Hematopoietic multipotent progenitor cell treated with erythropoietin and hydrocortisone succinate and interleukin-3 and kit ligand, for 8 days (in vitro differentiated cells): ENCODE data around the gene GNG7.
"Not testable (repeated sequence)": the region's sequence is repeated elsewhere in the genome, so short reads cannot be mapped to it uniquely, and the experiment has no call there.

ENCODE experiments used
- DNase-seq: peaks from one replicate; pipeline ENCODE4 v3.0.0-alpha.2; 2015

The GNG7 gene

GRCh38 chr19:2726160-2726855 lies 23.8 kb upstream of the GNG7 start:
- no peak for DNase-seq

- DNase-seq: no peak
These were observed 21.7 kb upstream of the GNG7 start for GRCh38 chr19:2724148-2724557.

DNA sequence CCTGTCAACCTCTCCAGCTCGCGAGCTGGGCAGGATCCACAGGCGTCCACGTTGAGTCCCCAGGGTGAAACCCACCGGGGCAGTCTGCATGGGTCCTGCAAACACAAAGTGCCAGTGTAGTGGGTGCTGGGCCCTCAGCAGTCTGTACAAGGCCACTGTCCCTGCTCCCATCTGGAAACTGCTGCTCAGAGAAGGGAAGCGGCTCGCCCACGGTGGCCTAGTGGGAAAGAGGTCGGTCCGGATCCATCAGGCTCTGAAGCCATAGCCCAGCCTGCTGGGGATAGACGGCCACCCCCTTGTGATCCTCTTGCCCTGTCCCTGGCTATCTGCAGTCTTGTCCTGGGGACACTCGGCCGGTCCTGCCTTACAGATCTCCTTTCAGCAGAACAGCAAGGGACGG lies 21.3 kb upstream of the GNG7 start:
- DNase-seq: no peak

DNA sequence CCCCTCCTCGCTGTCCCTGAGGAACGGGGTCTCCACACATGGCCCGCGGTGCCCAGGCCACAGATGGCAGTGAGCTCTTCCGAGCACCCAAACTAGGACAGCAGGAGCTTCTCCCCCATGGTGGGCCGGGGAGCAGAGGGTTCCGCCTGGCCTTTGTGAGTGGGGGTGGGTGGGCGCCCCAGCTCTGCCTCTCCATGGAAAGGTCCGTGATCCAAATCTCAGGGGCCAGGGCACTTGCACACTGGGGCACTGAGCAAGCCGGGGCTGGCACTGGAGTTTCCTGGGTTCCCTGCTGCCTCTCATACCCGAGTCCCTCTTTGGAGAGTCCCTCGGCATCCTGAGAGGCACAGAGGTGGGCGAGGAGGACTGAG lies 20.8 kb upstream of the GNG7 start:
- DNase-seq: no peak

GRCh38 chr19:2722541-2723344 lies 20.2 kb upstream of the GNG7 start:
- DNase-seq: peak; percentile 5

DNA sequence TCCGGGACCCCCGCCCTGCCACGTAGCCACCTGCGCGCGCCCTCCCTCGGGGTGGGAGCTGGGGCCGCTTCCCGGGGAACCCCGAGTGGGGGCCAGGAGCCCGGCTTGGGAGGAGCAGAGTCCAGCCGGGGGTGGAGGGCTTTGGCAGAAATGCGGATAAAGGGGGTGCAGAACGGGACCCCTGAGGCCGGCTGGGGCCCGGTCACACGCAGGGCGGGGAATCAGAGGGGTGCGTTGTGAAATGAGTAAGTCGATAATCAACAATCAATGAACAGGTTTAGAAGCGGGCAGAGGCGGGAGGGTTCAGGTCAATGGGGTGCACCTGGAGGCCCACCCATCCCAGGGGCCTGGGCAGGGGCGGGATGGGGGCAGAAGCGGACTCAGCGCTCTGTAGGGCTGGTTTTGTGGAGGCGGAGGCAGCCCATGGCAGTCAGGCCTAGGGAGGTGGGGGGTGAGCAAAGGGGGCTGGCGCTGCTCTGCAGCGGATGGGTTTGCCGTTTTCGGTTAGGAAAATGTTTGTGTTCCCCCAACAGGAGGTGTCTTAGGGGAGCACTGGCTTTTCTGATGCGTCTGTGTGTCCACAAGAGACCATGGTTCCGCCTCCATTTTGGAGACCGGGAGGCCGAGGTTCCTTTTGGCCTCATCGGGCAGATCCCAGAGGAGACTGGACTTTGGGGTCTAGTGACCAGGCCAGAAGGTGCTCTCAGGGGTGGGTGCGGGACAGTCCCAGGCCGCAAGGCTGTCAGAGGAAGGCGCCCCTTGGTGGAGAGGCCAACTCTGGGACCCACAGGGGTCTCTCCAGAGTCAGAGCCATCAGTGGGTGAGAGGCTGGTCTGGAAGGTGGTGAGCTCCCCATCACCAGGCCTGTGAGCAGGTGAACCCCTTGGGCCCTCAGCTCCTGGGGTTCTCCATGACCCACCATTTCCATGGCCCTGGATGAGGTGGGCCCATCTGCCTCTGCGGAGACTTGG lies 19.4 kb upstream of the GNG7 start:
- no peak for DNase-seq

GRCh38 chr19:2720777-2721569 lies 18.5 kb upstream of the GNG7 start, which contains the start of gene DIRAS1:
TSS of gene DIRAS1 (minus strand) at chr19:2721372. CDS start at chr19:2717806, 3,566 bp downstream.
- DNase-seq: no peak

GRCh38 chr19:2719920-2720776 lies 17.7 kb upstream of the GNG7 start:
- DNase-seq: peak; percentile 28

DNA sequence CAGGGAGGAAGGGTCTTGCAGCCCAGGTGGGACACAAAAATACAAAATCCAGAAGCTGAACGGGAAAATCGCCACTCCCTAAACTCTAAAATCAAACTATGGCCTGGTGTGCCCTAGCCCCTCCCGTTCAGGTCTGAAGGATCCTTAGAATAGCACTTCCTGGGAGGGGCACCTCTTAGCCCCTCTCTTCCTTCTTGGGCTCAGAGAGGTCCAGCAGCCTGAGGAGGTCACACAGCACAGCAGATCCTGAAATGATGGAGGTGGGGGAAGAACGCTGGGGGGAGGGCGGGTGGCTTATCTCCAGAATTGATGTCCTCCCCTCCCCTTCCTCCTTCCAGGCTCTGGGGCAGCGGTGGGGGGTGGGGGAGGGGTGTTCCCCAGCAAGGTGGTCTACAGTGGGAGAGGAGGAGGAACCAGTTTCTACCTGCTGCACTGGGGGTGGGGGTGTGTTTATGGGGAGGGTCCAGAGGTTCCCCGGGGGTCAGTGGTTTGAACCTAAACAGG lies 16.8 kb upstream of the GNG7 start:
- no peak for DNase-seq

DNA sequence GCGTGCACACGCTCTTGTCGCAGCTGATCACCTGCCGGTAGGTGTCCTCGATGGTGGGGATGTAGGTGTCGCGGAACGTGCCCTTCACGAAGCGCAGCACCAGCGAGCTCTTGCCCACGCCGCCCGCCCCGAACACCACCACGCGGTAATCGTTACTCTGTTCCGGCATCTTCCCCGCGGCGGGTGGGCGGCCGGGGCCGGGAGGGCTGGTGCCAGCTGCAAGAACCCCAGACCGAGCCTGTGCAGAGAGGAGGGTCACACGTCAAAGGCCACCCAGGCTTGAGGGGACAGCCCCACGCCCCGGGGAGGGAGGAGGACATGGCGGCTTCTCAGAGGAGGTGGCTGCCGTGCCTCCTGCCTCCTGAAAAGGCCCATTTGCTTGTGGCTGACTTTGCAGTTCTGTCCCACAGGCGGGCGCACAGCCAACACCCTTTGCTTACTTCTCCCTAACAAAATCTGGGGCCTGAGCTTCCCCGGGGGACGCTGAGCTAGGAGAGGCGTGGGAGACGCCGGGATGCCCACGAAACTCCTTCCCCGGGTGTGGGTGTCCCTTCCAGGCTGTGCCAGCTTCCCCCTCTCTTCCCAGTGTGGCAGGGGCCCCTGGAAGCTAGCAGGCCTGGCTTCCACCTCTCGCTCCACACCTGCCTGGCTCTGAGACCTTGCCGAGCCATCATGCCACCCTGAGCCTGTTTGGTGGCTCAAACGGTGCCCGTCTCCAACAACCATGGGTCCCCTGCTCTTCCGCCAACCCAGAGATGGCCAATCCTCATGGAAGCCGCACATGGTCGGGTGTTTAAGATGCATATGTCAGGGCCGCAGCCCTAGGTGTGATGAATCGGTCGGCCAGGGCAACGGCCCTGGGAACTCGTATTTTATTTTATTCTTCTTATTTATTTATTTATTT lies 15.4 kb upstream of the GNG7 start:
- DNase-seq: no peak

DNA sequence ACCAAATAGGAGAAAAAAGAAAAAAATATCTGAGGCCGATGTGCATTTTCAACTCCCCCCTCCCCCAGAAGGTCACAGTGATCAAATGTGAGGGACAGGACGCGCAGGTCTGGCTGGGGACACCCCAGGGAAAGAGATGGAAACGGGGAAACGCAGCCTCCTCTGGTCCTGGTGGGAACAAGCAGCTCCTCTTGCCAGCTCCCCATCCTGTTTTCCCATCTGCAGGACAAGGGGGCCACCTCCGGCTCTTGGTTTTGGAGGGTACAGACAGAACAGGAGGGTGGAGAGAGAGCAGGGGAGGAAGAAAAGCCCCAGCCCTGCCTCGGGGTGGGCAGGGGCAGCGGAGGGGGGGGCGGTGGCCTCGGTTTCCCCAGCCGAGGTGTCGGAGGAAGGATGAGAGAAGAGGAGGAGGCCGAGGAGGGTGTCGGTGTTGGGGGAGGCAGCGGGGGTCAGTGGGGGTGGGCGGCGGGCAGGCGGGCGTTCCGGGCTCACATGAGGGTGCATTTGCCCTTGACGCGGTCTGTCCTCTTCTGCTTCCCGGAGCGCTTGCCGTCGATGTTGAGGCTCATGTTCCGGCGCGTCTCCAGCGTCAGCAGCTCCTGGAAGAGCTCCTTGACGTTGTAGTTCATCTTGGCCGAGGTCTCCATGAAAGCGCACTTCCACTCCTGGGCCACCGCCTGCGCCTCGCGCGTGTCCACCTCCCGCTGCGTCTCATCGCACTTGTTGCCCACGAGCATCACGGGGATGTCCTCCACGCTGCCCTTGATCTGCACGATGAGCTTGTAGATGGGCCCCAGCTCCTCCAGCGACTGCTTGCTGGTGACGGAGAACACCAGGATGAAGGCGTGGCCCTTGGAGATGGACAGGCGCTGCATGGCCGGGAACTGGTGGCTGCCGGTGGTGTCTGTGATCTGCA lies 14.5 kb upstream of the GNG7 start:
- no peak for DNase-seq

DNA sequence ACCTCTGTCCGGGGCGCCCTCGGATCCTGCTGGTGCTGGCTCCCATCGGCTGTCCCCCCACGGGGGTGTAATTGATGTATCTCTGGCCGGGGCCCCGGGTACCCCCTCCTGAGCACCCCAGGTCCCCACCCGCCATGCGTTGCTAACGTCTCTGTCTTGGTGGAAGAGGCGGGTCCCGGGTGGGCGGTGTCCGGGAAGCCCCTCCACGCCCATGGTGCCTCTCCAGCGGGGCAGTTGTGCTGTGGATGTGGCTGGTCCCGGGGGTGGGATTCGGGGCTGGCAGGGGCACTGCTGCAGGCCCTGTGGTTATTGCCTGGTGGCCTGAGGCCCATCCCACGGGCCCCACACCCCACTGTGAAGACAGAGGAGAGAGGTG lies 13.8 kb upstream of the GNG7 start:
- no peak for DNase-seq

DNA sequence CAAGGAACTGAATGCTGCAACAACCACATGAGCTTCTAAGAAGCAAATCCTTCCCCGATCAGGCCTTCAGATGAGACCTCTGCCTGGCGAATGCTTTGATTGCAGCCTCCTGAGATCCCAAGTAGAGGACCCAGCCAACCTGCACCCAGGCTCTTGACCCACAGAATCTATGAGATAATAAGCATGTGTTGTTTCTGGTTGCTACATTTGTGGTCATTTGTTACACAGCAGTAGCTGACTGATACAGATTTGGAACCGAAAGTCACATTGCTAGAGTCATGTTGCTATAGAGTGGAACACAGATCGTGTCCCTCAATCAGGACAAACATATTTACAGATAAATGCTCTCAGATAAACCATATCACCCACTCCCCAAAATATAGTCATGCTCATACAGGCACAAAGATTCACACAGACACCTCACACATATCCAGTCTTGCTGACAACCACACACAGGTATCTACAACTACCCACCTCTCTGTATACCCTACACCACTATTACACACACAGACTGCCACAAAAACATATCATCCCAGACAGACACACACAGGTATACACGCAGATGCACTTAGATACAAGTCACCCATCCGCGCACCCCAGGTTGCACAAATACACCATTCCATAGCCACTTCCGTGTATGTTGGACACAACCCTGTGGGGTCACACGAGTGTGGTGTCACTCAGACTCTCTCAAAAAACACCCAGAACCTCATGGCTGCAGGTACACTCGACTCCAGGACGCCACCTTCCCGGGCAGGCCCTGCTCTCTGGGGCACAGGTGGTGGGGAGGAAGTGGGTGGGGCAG lies 13.2 kb upstream of the GNG7 start:
- no peak for DNase-seq

DNA sequence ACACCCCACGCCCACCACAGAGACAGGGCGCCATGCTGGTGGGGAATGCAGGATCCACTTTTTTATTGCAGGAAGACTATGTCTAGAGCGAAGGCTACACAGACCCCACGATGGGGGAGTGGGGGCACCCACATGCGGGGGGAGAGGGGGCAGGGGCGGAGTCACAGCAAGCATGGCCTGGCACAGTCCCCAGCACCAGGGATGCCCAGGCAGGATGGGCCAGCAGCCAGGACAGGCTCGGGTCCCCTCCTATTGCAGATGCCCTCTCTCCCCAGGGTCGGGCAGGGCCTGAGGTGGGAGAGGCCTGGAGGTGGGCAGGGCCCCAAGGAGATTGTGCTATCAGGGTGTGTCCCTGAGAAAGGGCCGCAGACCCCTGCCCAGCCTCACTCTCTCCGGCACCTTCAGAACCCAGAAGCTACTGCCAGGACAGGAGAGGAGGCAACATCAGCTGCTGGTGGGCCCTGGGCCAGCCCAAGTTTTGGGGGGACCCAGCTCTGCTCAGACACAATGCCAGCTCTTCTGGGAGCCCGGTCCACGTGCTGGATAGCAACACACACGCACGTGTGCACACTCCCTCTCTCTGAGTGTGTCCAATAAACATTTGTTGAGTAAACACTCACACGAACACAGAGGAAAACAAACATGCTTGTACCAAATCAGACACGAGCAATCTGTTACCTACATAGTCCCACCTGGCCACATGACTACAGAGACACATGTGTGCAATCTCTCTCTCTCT lies 12.2 kb upstream of the GNG7 start:
- no peak for DNase-seq

DNA sequence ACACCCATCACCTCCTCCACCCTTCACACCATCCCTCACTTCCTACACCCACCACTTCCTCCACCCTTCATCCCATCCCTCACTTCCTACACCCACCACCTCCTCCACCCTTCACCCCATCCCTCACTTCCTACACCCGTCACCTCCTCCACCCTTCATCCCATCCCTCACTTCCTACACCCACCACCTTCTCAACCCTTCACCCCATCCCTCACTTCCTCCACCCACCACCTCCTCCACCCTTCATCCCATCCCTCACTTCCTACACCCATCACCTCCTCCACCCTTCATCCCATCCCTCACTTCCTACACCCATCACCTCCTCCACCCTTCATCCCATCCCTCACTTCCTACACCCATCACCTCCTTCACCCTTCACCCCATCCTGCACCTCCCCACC lies 11.6 kb upstream of the GNG7 start:
- not testable (repeated sequence) for DNase-seq

DNA sequence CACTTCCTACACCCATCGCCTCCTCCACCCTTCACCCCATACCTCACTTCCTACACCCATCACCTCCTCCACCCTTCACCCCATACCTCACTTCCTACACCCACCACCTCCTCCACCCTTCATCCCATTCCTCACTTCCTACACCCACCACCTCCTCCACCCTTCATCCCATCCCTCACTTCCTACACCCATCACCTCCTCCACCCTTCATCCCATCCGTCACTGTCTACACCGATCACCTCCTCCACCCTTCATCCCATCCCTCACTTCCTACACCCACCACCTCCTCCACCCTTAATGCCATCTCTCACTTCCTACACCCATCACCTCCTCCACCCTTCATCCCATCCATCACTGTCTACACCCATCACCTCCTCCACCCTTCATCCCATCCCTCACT lies 10.7 kb upstream of the GNG7 start:
- DNase-seq: not testable (repeated sequence)

- DNase-seq: no peak
These were observed 9.3 kb upstream of the GNG7 start for GRCh38 chr19:2711875-2712205.
